HCT116 (cell line): ENCODE results near the gene FAM83F. TPM values are rescaled to one million over a fixed set of nuclear protein-coding genes. Genes with fewer than 3 reads are reported as not detected.

Experiments used
- ATAC-seq: fragments of 200-7000 bp; cut with Tn5 transposase; 2 replicates; pipeline ENCODE4 v1.9.1; 2020; ENCODE audit warnings: mild to moderate bottlenecking, moderate library complexity
- BruUV-seq: library from RNA; stranded (reverse); fragments of 400-500 nt; replicated peaks from 2 replicates; lab custom pipeline; 2021; lab: Mats Ljungman, UMichigan
- CTCF ChIA-PET: fragments of 300-600 bp; sonication (Branson Sonifier 250); formaldehyde crosslinking; loops from one replicate; lab custom pipeline; 2021; ENCODE audit warnings: antibody characterized with exemption; lab: Charles Lee
- POLR2A ChIA-PET: fragments of 300-600, 350-600 bp; sonication (Branson Sonifier 250); formaldehyde crosslinking; loops from one replicate; lab custom pipeline; 2021; ENCODE audit warnings: antibody characterized with exemption; lab: Charles Lee
- RAD21 ChIA-PET, 2 experiments: fragments of 300-600 bp; sonication (Branson Sonifier 250); formaldehyde crosslinking; loops; one replicate each; lab custom pipeline; 2023; ENCODE audit warnings: low total read pairs in 2 of 2; ENCODE audit not compliant: uncharacterized antibody in 2 of 2, unreplicated experiment in 2 of 2, low non-redundant PET in 1 of 2; lab: Charles Lee
- DNase-seq: peaks from one replicate; pipeline ENCODE4 v3.0.0-alpha.2; 2010; ENCODE audit warnings: low read depth, low spot score
- H2AFZ ChIP-seq: fragments of 200-600 bp; shearing (Covaris generic), sonication (generic); 2 replicates; pipeline ENCODE4 v1.6.1; 2017; ENCODE audit warnings: low read depth, mixed run types, mixed read lengths, antibody characterized with exemption, low read length; ENCODE audit not compliant: poor library complexity, severe bottlenecking
- H3K27ac ChIP-seq: 2 replicates; pipeline ENCODE4 v1.5.1; 2012; ENCODE audit warnings: low read depth, low read length
- H3K27me3 ChIP-seq: fragments of 200-600 bp; sonication (generic); 2 replicates; pipeline ENCODE4 v1.6.1; 2016; ENCODE audit warnings: mixed run types, low read length, mixed read lengths; ENCODE audit not compliant: insufficient read depth
- H3K36me3 ChIP-seq, 2 experiments: fragments of 200-500 bp in 1 of 2; fragments of 200-600 bp in 1 of 2; sonication (Bioruptor generic) in 1 of 2; sonication (generic) in 1 of 2; 2 replicates each; pipeline versions ENCODE4 v1.5.1 to v1.6.1; 2014 to 2016; ENCODE audit warnings: low read length in 2 of 2, inconsistent platforms in 1 of 2, mixed read lengths in 1 of 2, mixed run types in 1 of 2; ENCODE audit not compliant: insufficient read depth in 2 of 2, control insufficient read depth in 1 of 2
- H3K4me1 ChIP-seq, 2 experiments: fragments of 200-600 bp in 1 of 2; sonication (generic) in 1 of 2; 2 replicates each; pipeline versions ENCODE4 v1.5.1 to v1.6.1; 2012 to 2017; ENCODE audit warnings: low read length in 2 of 2, inconsistent platforms in 1 of 2, mild to moderate bottlenecking in 1 of 2, mixed read lengths in 1 of 2, mixed run types in 1 of 2, moderate library complexity in 1 of 2; ENCODE audit not compliant: insufficient read depth in 2 of 2, control insufficient read depth in 1 of 2
- H3K4me2 ChIP-seq: fragments of 200-600 bp; sonication (generic); 2 replicates; pipeline ENCODE4 v1.6.1; 2017; ENCODE audit warnings: mixed run types, low read length, mixed read lengths
- H3K4me3 ChIP-seq, 2 experiments: fragments of 200-600 bp in 1 of 2; sonication (generic) in 1 of 2; replicated peaks in 1 of 2; 2 replicates each; pipeline ENCODE4 v1.5.1; 2011 to 2016; ENCODE audit warnings: low read length in 2 of 2, control low read depth in 1 of 2, low read depth in 1 of 2, mild to moderate bottlenecking in 1 of 2, mixed read lengths in 1 of 2, mixed run types in 1 of 2
- H3K79me2 ChIP-seq: fragments of 200-600 bp; sonication (generic); 2 replicates; pipeline ENCODE4 v1.6.1; 2017; ENCODE audit warnings: mild to moderate bottlenecking, mixed run types, low read length, moderate library complexity, mixed read lengths; ENCODE audit not compliant: insufficient read depth
- H3K9ac ChIP-seq: fragments of 200-600 bp; sonication (generic); 2 replicates; pipeline ENCODE4 v1.6.1; 2016; ENCODE audit warnings: low read length, mixed read lengths
- H3K9me2 ChIP-seq: fragments of 200-600 bp; sonication (generic), shearing (Covaris generic); 2 replicates; pipeline ENCODE4 v1.6.1; 2017; ENCODE audit warnings: mixed run types, mild to moderate bottlenecking, moderate library complexity; ENCODE audit not compliant: insufficient read depth
- H3K9me3 ChIP-seq, 2 experiments: fragments of 200-500 bp in 1 of 2; fragments of 200-600 bp in 1 of 2; sonication (Bioruptor generic) in 1 of 2; sonication (generic) in 1 of 2; 2 replicates each; pipeline ENCODE4 v1.6.1; 2014 to 2017; ENCODE audit warnings: low read length in 2 of 2, mixed read lengths in 2 of 2, inconsistent platforms in 1 of 2, low read depth in 1 of 2, mild to moderate bottlenecking in 1 of 2, mixed run types in 1 of 2, moderate library complexity in 1 of 2; ENCODE audit not compliant: control insufficient read depth in 1 of 2, insufficient read depth in 1 of 2
- H4K20me1 ChIP-seq: fragments of 200-600 bp; sonication (generic), shearing (Covaris generic); 2 replicates; pipeline ENCODE4 v1.6.1; 2017; ENCODE audit warnings: mixed run types, mild to moderate bottlenecking, moderate library complexity; ENCODE audit not compliant: insufficient read depth
- CBX3 ChIP-seq: IDR thresholded peaks from 2 replicates; pipeline ENCODE4 v1.6.1; 2012; ENCODE audit warnings: low read depth
- EGR1 ChIP-seq: IDR thresholded peaks from 2 replicates; pipeline ENCODE4 v1.6.1; 2012; ENCODE audit warnings: low read depth
- EZH2 ChIP-seq: fragments of 200-600 bp; sonication (generic); IDR thresholded peaks from 2 replicates; pipeline ENCODE4 v1.6.1; 2017; ENCODE audit warnings: antibody characterized with exemption, mixed run types
- JUND ChIP-seq: IDR thresholded peaks from 2 replicates; pipeline ENCODE4 v1.6.1; 2012
- POLR2AphosphoS5 ChIP-seq: IDR thresholded peaks from 2 replicates; pipeline ENCODE4 v1.6.1; 2011; ENCODE audit warnings: mild to moderate bottlenecking, low read depth, low read length, moderate library complexity
- RAD21 ChIP-seq: IDR thresholded peaks from 2 replicates; pipeline ENCODE4 v1.6.1; 2012; ENCODE audit warnings: low read depth, mild to moderate bottlenecking
- REST ChIP-seq: IDR thresholded peaks from 2 replicates; pipeline ENCODE4 v1.6.1; 2012; ENCODE audit warnings: low read depth
- SRF ChIP-seq: IDR thresholded peaks from 2 replicates; pipeline ENCODE4 v1.6.1; 2012; ENCODE audit warnings: low read depth
- TCF7L2 ChIP-seq: IDR thresholded peaks from 2 replicates; pipeline ENCODE4 v1.7.0; 2011; ENCODE audit warnings: borderline replicate concordance, inconsistent platforms; ENCODE audit not compliant: insufficient read depth, insufficient read length; ENCODE audit errors: extremely low read depth
- YY1 ChIP-seq: IDR thresholded peaks from 2 replicates; pipeline ENCODE4 v1.6.1; 2011; ENCODE audit warnings: low read length, low read depth, moderate library complexity, mild to moderate bottlenecking; ENCODE audit not compliant: insufficient replicate concordance; ENCODE audit errors: extremely low read depth
- ZFX ChIP-seq: fragments of 450-650 bp; IDR thresholded peaks from 2 replicates; pipeline ENCODE4 v1.6.1; 2017
- ZNF274 ChIP-seq: fragments of 200-500 bp; sonication (Bioruptor generic); IDR thresholded peaks from 2 replicates; pipeline ENCODE4 v1.6.1; 2014; ENCODE audit warnings: mild to moderate bottlenecking, low read depth, low read length, inconsistent platforms
- intact Hi-C: fragments of 100-400 bp; cut with micrococcal nuclease; formaldehyde crosslinking; loops from 2 replicates; pipeline ENCODE4 v1.10.0; 2022
- total RNA-seq: library from RNA; stranded (reverse); gene quantifications from one replicate; pipeline ENCODE4 v1.2.1, GENCODE V29; 2021; ENCODE audit not compliant: unreplicated experiment
- TF ChIP-seq, protein P1 (sequence below): IDR thresholded peaks from 2 replicates; pipeline ENCODE4 v1.6.1; 2011; ENCODE audit warnings: mild to moderate bottlenecking, low read length, moderate library complexity; ENCODE audit not compliant: insufficient replicate concordance; ENCODE audit errors: extremely low read depth

The FAM83F gene
- total RNA-seq, 1 experiment from 2014 or later: 24.5 TPM

GRCh38 chr22:39983346-39983745 lies 11.4 kb upstream of the FAM83F start:
- no TSS peak for BruUV-seq
- intact Hi-C loops: no loop called here

More at GRCh38 chr22:39983346-39983745, 11.4 kb upstream of the FAM83F start:
- Histone ChIP-seq H3K9me3 (no peaks in the 10 kb centered on the region), H3K9me2 (no peaks in the 10 kb centered on the region), H3K27me3 (peaks cover 3% of the 10 kb centered on the region; the same call in 1 of the 2 replicates), H3K4me1 (no peaks in the 10 kb centered on the region), H3K36me3 (no peaks in the 10 kb centered on the region), H3K27ac (no peak overlapping the region), H3K4me2 (no peak overlapping the region), H3K9ac (no peak overlapping the region), H2AFZ (no peak overlapping the region), H3K4me3 (no peak overlapping the region), H4K20me1 (no peaks in the 10 kb centered on the region), H3K79me2 (no peaks in the 10 kb centered on the region)
- RAD21 ChIA-PET: no interaction called here
- no peak for DNase-seq
- CTCF ChIA-PET: no interaction called here
- TF ChIP-seq YY1 (no peak), JUND (no peak), EZH2 (no peak), REST (no peak), RAD21 (no peak), POLR2AphosphoS5 (no peak), ZNF274 (no peak), CBX3 (no peak), SRF (no peak), TCF7L2 (no peak), ZFX (no peak), EGR1 (no peak)
- TF ChIP-seq, protein P1, sequence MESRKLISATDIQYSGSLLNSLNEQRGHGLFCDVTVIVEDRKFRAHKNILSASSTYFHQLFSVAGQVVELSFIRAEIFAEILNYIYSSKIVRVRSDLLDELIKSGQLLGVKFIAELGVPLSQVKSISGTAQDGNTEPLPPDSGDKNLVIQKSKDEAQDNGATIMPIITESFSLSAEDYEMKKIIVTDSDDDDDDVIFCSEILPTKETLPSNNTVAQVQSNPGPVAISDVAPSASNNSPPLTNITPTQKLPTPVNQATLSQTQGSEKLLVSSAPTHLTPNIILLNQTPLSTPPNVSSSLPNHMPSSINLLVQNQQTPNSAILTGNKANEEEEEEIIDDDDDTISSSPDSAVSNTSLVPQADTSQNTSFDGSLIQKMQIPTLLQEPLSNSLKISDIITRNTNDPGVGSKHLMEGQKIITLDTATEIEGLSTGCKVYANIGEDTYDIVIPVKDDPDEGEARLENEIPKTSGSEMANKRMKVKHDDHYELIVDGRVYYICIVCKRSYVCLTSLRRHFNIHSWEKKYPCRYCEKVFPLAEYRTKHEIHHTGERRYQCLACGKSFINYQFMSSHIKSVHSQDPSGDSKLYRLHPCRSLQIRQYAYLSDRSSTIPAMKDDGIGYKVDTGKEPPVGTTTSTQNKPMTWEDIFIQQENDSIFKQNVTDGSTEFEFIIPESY: no peak
- ATAC-seq: no peak
- POLR2A ChIA-PET: no interaction called here
